HepG2 (cell line): ENCODE results near the gene TTC9. TPM values are rescaled to one million over a fixed set of nuclear protein-coding genes. Genes with fewer than 3 reads are reported as not detected.

Experiments used
- ATAC-seq: fragments of 200-7000 bp; cut with Tn5 transposase; 3 replicates; pipeline ENCODE4 v1.9.1; 2020; ENCODE audit warnings: mild to moderate bottlenecking, moderate library complexity
- BruUV-seq: library from RNA; stranded (reverse); fragments of 400-500 nt; replicated peaks from 2 replicates; lab custom pipeline; 2021; lab: Mats Ljungman, UMichigan
- CTCF ChIA-PET: fragments of 300-600 bp; formaldehyde crosslinking; extraction: SDS; loops from one replicate; lab custom pipeline; 2021; ENCODE audit warnings: low total read pairs, inconsistent platforms, low intra/inter-chr PET ratio; lab: Yijun Ruan, JAX
- POLR2A ChIA-PET: fragments of 350-600 bp; sonication (Branson Sonifier 250); formaldehyde crosslinking; loops from one replicate; lab custom pipeline; 2020; ENCODE audit warnings: antibody characterized with exemption, inconsistent platforms; lab: Yijun Ruan, JAX
- DNase-seq: peaks from one replicate; pipeline ENCODE4 v3.0.0-alpha.2; 2015; ENCODE audit warnings: low spot score
- FAIRE-seq: peaks from 3 replicates; lab custom pipeline; 2011; peaks lifted over from hg19 to GRCh38; lab: Jason Lieb, UNC
- H2AFZ ChIP-seq: one replicate; pipeline ENCODE4 v1.6.1; 2011; ENCODE audit warnings: low read length, inconsistent platforms
- H3K27ac ChIP-seq: fragments of 300-600 bp; 3 replicates; pipeline ENCODE4 v1.8.0; 2011; ENCODE audit warnings: mixed run types, mild to moderate bottlenecking, mixed read lengths, low read length, inconsistent platforms; ENCODE audit not compliant: insufficient read depth; ENCODE audit errors: extremely low read length
- H3K27me3 ChIP-seq, 2 experiments: fragments of 200-600 bp in 1 of 2; 2 replicates in 1 of 2; 3 replicates in 1 of 2; pipeline versions ENCODE4 v1.6.0 to v1.8.0; 2011; ENCODE audit warnings: low read length in 2 of 2, mild to moderate bottlenecking in 2 of 2, moderate library complexity in 2 of 2, inconsistent platforms in 1 of 2; ENCODE audit not compliant: insufficient read depth in 2 of 2, control insufficient read depth in 1 of 2
- H3K36me3 ChIP-seq, 2 experiments: fragments of 200-600 bp in 1 of 2; replicated peaks in 1 of 2; 2 replicates in 1 of 2; 3 replicates in 1 of 2; pipeline versions ENCODE4 v1.5.1 to v1.8.0; 2011; ENCODE audit warnings: low read length in 2 of 2, inconsistent platforms in 1 of 2; ENCODE audit not compliant: insufficient read depth in 2 of 2, control insufficient read depth in 1 of 2
- H3K4me1 ChIP-seq: 2 replicates; pipeline ENCODE4 v1.5.1; 2012; ENCODE audit warnings: low read length, inconsistent platforms; ENCODE audit not compliant: insufficient read depth
- H3K4me2 ChIP-seq: 2 replicates; pipeline ENCODE4 v1.6.0; 2011; ENCODE audit warnings: low read depth, low read length, inconsistent platforms
- H3K4me3 ChIP-seq, 3 experiments: fragments of 200-600 bp in 1 of 3; sonication (generic), shearing (Covaris generic) in 1 of 3; replicated peaks in 1 of 3; 2 replicates each; pipeline ENCODE4 v1.5.1; 2011 to 2016; ENCODE audit warnings: low read length in 3 of 3, inconsistent platforms in 2 of 3, low read depth in 2 of 3, mild to moderate bottlenecking in 2 of 3, control low read depth in 1 of 3, mixed read lengths in 1 of 3; ENCODE audit not compliant: insufficient read depth in 1 of 3
- H3K79me2 ChIP-seq: one replicate; pipeline ENCODE4 v1.6.1; 2011; ENCODE audit warnings: low read length, inconsistent platforms; ENCODE audit not compliant: insufficient read depth
- H3K9ac ChIP-seq: 2 replicates; pipeline ENCODE4 v1.6.0; 2011; ENCODE audit warnings: mild to moderate bottlenecking, low read depth, low read length, inconsistent platforms; ENCODE audit not compliant: insufficient read depth
- H3K9me3 ChIP-seq: 2 replicates; pipeline ENCODE4 v1.5.1; 2012; ENCODE audit warnings: mild to moderate bottlenecking, low read length
- H4K20me1 ChIP-seq: 2 replicates; pipeline ENCODE4 v1.6.0; 2011; ENCODE audit warnings: inconsistent platforms, mild to moderate bottlenecking, low read length, moderate library complexity; ENCODE audit not compliant: insufficient read depth
- CEBPB ChIP-seq: IDR thresholded peaks from 2 replicates; pipeline ENCODE4 v1.6.1; 2011; ENCODE audit warnings: low read depth, low read length, improper control_type of control experiment, borderline replicate concordance
- MEIS2 ChIP-seq: sonication (generic); formaldehyde crosslinking; IDR thresholded peaks from 2 replicates; pipeline ENCODE4 v1.9.0; 2021; ENCODE audit warnings: mild to moderate bottlenecking, missing genetic modification reagents
- RBM39 ChIP-seq: fragments of 200-400 bp; formaldehyde crosslinking; IDR thresholded peaks from one replicate; pipeline ENCODE4 v1.6.1; 2018; ENCODE audit warnings: antibody characterized with exemption, mild to moderate bottlenecking, low read depth, low read length; ENCODE audit not compliant: poor library complexity, severe bottlenecking
- SMARCE1 ChIP-seq: fragments of 450-650 bp; IDR thresholded peaks from 2 replicates; pipeline ENCODE4 v1.6.1; 2017; ENCODE audit warnings: borderline replicate concordance
- ZBTB42 ChIP-seq: sonication (generic); formaldehyde crosslinking; IDR thresholded peaks from 2 replicates; pipeline ENCODE4 v1.5.0; 2020; ENCODE audit warnings: mild to moderate bottlenecking, missing genetic modification reagents
- ZFP41 ChIP-seq: sonication (generic); formaldehyde crosslinking; IDR thresholded peaks from 2 replicates; pipeline ENCODE4 v1.4.0; 2020; ENCODE audit warnings: mild to moderate bottlenecking, missing genetic modification reagents, borderline replicate concordance
- ZNF180 ChIP-seq: sonication (generic); formaldehyde crosslinking; IDR thresholded peaks from 2 replicates; pipeline ENCODE4 v1.4.0; 2020; ENCODE audit warnings: low read depth, missing genetic modification reagents, borderline replicate concordance
- ZNF275 ChIP-seq: sonication (generic); formaldehyde crosslinking; IDR thresholded peaks from 2 replicates; pipeline ENCODE4 v1.8.0; 2022; ENCODE audit warnings: missing genetic modification reagents, mild to moderate bottlenecking, inconsistent platforms, borderline replicate concordance
- ZNF33A ChIP-seq: sonication (generic); formaldehyde crosslinking; IDR thresholded peaks from 2 replicates; pipeline ENCODE4 v1.5.1; 2020; ENCODE audit warnings: missing genetic modification reagents, mild to moderate bottlenecking, moderate library complexity, borderline replicate concordance
- WGBS: methylation state at CpG from one replicate; pipeline ENCODE4 v1.1.6; 2017; ENCODE audit warnings: low lambda C conversion rate; 5-methylcytosine and 5-hydroxymethylcytosine counted together
- in situ Hi-C: cut with HindIII; loops from 2 replicates; pipeline ENCODE4 v1.10.0; 2017; ENCODE audit warnings: low pct_unique_long_range_greater_than_20kb; ENCODE audit not compliant: extremely low pct_ligation_motif_present
- intact Hi-C: fragments of 100-400 bp; cut with micrococcal nuclease; formaldehyde crosslinking; loops from one replicate; pipeline ENCODE4 v1.10.0; 2022; ENCODE audit not compliant: unreplicated experiment
- polyA plus RNA-seq, 8 experiments: library from polyadenylated mRNA; depleted of rRNA in 3 of 8; stranded (reverse) in 7 of 8; unstranded in 1 of 8; fragments of >200 nt; fragmentation: Illumina TruSeq in 4 of 8; extraction: Trizol in 4 of 8; gene quantifications; 2 replicates each; pipeline versions ENCODE4 v1.2.1 to v1.2.3, GENCODE V29; 2011 to 2016; ENCODE audit warnings: low read depth in 4 of 8, missing spikeins in 1 of 8, mixed read lengths in 1 of 8; ENCODE audit not compliant: insufficient read depth in 1 of 8
- total RNA-seq, 5 experiments: library from RNA; depleted of rRNA; stranded (reverse); fragments of >200 nt; fragmentation: Illumina TruSeq; extraction: Trizol; gene quantifications; 2 replicates each; pipeline ENCODE4 v1.2.3, GENCODE V29; 2016; ENCODE audit warnings: low read depth in 1 of 5
- TF ChIP-seq, protein P1 (sequence below): sonication (generic); formaldehyde crosslinking; IDR thresholded peaks from 2 replicates; pipeline ENCODE4 v1.4.0; 2020; ENCODE audit warnings: missing genetic modification reagents, borderline replicate concordance

TTC9 gene
- total and polyA plus RNA-seq, 2 of the 13 experiments (the other 11 are each of a cell fraction or from before 2014, with no cell fraction given): 0.13 to 0.30 TPM

GRCh38 chr14:70671652-70672644 lies 30.2 kb downstream of the TTC9 start:
- H3K27ac ChIP-seq: no peak overlapping the region
- no peaks in the 10 kb centered on the region for H3K4me1 ChIP-seq
- H2AFZ ChIP-seq: no peak overlapping the region
- in situ Hi-C loops: no loop called here
- no peak overlapping the region for H3K4me2 ChIP-seq
- no peak for ATAC-seq
- no peaks in the 10 kb centered on the region for H3K36me3 ChIP-seq
- no TSS peak for BruUV-seq
- peaks cover 0 to 8% of the 10 kb centered on the region in 2 experiments; a peak in 1 of 5 replicates for H3K27me3 ChIP-seq
- intact Hi-C loops: no loop called here
- no peak overlapping the region for H3K4me3 ChIP-seq
- ChIA-PET CTCF (no interaction called here), POLR2A (no interaction called here)
- TF ChIP-seq CEBPB (peak; percentile 66), MEIS2 (no peak)
- TF ChIP-seq, all 625 proteins: peak for 1
- no peak for DNase-seq
- no peak overlapping the region for H3K9ac ChIP-seq
- 41% methylated on average over 12 of the region's 12 CpGs for WGBS
- H4K20me1 ChIP-seq: no peaks in the 10 kb centered on the region
- no peaks in the 10 kb centered on the region for H3K79me2 ChIP-seq
- no peak for FAIRE-seq
- H3K9me3 ChIP-seq: no peaks in the 10 kb centered on the region

DNA sequence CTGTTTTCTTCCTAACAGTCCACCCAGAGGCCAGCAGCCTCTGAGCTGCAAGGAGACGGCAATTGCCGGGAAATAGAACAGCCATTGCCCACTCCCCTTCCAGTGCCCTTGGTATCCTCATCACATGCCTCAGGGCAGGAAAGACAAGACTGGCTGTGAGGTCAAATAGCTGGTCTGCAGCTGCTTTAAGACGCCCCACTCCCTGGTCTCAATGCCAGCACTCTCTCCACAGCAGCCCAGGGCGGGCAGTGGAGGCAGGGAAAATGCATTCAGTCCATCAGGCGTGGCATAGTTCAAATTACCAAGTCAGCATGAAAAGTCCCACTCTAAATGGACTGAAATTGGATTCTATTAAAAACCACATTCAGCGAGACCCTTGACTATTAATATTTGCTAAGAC lies 35.6 kb downstream of the TTC9 start:
- ATAC-seq (no peak), DNase-seq (no peak), FAIRE-seq (no peak)
- intact Hi-C loops (no loop called here), in situ Hi-C loops (no loop called here)
- Histone ChIP-seq H3K79me2 (no peaks in the 10 kb centered on the region), H3K27me3 (peaks cover 0 to 13% of the 10 kb centered on the region in 2 experiments; a peak in 3 of 5 replicates), H3K4me3 (no peak overlapping the region), H2AFZ (no peak overlapping the region), H3K4me2 (no peak overlapping the region), H3K4me1 (no peaks in the 10 kb centered on the region), H3K36me3 (no peaks in the 10 kb centered on the region), H4K20me1 (no peaks in the 10 kb centered on the region), H3K27ac (no peak overlapping the region), H3K9ac (no peak overlapping the region), H3K9me3 (no peaks in the 10 kb centered on the region)
- POLR2A ChIA-PET: no interaction called here
- 13% methylated on average over 4 of the region's 6 CpGs for WGBS
- TF ChIP-seq ZNF33A (CRISPR knock-in tag): no peak
- no peak for TF ChIP-seq ZFP41
- no peak for TF ChIP-seq RBM39
- no peak for TF ChIP-seq ZNF180
- no peak for TF ChIP-seq SMARCE1
- TF ChIP-seq ZNF275 (CRISPR knock-in tag): no peak
- no peak for TF ChIP-seq ZBTB42 (CRISPR knock-in tag)
- TF ChIP-seq, protein P1, sequence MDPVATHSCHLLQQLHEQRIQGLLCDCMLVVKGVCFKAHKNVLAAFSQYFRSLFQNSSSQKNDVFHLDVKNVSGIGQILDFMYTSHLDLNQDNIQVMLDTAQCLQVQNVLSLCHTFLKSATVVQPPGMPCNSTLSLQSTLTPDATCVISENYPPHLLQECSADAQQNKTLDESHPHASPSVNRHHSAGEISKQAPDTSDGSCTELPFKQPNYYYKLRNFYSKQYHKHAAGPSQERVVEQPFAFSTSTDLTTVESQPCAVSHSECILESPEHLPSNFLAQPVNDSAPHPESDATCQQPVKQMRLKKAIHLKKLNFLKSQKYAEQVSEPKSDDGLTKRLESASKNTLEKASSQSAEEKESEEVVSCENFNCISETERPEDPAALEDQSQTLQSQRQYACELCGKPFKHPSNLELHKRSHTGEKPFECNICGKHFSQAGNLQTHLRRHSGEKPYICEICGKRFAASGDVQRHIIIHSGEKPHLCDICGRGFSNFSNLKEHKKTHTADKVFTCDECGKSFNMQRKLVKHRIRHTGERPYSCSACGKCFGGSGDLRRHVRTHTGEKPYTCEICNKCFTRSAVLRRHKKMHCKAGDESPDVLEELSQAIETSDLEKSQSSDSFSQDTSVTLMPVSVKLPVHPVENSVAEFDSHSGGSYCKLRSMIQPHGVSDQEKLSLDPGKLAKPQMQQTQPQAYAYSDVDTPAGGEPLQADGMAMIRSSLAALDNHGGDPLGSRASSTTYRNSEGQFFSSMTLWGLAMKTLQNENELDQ (CRISPR knock-in tag): no peak
- CTCF ChIA-PET: no interaction called here
- no TSS peak for BruUV-seq
